ENCODE data around the gene NMB.
"Not testable (repeated sequence)": the region's sequence is repeated elsewhere in the genome, so short reads cannot be mapped to it uniquely, and the experiment has no call there.

NMB gene

GRCh38 chr15:84658080-84658787, at the start of gene NMB:
Gene NMB (minus strand): TSS chr15:84658199. CDS start chr15:84658152, 47 bp downstream.
- peak; percentile 78 for DNase-seq (ENCODE audit: low read depth)

GRCh38 chr15:84703808-84704207, 45.8 kb upstream of the NMB start:
- no peak for DNase-seq (ENCODE audit: low read depth)

GRCh38 chr15:84702961-84703482, 45.0 kb upstream of the NMB start:
- DNase-seq (ENCODE audit: low read depth): no peak

GRCh38 chr15:84699538-84700191, 41.7 kb upstream of the NMB start:
- peak; percentile 14 for DNase-seq (ENCODE audit: low read depth)

GRCh38 chr15:84697236-84697990, 39.4 kb upstream of the NMB start:
- DNase-seq (ENCODE audit: low read depth): no peak

- no peak for DNase-seq (ENCODE audit: low read depth)
Measured at GRCh38 chr15:84696757-84697156, 38.8 kb upstream of the NMB start.

GRCh38 chr15:84690342-84690741, 32.3 kb upstream of the NMB start:
- no peak for DNase-seq (ENCODE audit: low read depth)

GRCh38 chr15:84689858-84690257, 31.9 kb upstream of the NMB start:
- DNase-seq (ENCODE audit: low read depth): no peak

GRCh38 chr15:84686446-84686845, 28.4 kb upstream of the NMB start:
- not testable (repeated sequence) for DNase-seq (ENCODE audit: low read depth)

GRCh38 chr15:84685304-84685703, 27.3 kb upstream of the NMB start:
- DNase-seq (ENCODE audit: low read depth): no peak

GRCh38 chr15:84684092-84684491, 26.1 kb upstream of the NMB start:
- DNase-seq (ENCODE audit: low read depth): no peak

GRCh38 chr15:84681831-84682230, 23.8 kb upstream of the NMB start:
- no peak for DNase-seq (ENCODE audit: low read depth)

GRCh38 chr15:84671211-84671610, 13.2 kb upstream of the NMB start:
- no peak for DNase-seq (ENCODE audit: low read depth)

- DNase-seq (ENCODE audit: low read depth): peak; percentile 23
Measured at GRCh38 chr15:84669726-84670125, 11.7 kb upstream of the NMB start.

- no peak for DNase-seq (ENCODE audit: low read depth)
Measured at GRCh38 chr15:84668221-84668982, 10.4 kb upstream of the NMB start.

GRCh38 chr15:84666373-84666772, 8.4 kb upstream of the NMB start:
- DNase-seq (ENCODE audit: low read depth): no peak

GRCh38 chr15:84661001-84661400, 3.0 kb upstream of the NMB start:
- DNase-seq (ENCODE audit: low read depth): no peak

- DNase-seq (ENCODE audit: low read depth): no peak
Measured at GRCh38 chr15:84659904-84660781, 2.1 kb upstream of the NMB start.

GRCh38 chr15:84658788-84659411, 901 bp upstream of the NMB start:
- DNase-seq (ENCODE audit: low read depth): no peak

- no peak for DNase-seq (ENCODE audit: low read depth)
Measured at GRCh38 chr15:84657748-84658079, 285 bp downstream of the NMB start.

- DNase-seq (ENCODE audit: low read depth): no peak
Measured at GRCh38 chr15:84656972-84657371, 1.0 kb downstream of the NMB start.

All from stimulated activated CD4-positive, alpha-beta T cell treated with anti-CD3 and anti-CD28 coated beads, Interleukin-2, amount 100 ng/mL, for 4 hours (primary cell).